ENCODE results near the gene TK2.

Gene TK2

DNA sequence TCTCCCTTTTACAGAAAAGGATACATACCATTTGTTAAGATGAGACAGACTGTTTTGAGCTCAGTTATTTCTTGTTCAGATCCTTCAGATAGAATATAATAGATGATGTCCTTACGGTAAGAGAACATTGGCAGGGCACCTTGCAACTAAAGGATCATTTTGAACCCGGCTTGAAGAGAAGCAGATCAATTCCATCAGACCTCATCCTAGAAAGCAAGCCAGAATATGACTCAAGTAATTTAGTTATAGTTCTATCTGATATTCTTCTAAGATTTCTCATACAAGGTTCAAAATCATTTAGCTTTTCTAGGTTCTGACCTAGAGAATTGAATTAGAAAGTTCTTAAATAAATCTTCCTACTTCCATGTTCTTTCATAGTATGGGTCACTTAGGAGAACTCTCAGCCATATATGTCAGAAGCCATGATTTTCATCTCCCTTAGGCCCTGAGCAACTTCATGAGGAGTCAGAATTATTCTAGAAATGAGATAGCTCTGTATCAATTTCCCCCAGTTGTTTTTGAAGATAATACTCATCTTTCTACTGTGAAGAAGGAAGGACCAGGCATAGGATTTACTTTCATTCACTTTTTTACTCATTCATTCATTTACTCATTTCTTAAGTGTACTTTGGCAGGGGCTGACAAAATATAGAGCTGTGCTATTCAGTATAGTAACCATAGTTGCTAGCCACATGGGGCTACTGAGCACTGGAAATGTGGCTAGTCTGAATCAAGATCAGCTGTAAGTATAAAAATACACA lies 13.8 kb upstream of the TK2 start:
- TF ChIP-seq, protein P1, sequence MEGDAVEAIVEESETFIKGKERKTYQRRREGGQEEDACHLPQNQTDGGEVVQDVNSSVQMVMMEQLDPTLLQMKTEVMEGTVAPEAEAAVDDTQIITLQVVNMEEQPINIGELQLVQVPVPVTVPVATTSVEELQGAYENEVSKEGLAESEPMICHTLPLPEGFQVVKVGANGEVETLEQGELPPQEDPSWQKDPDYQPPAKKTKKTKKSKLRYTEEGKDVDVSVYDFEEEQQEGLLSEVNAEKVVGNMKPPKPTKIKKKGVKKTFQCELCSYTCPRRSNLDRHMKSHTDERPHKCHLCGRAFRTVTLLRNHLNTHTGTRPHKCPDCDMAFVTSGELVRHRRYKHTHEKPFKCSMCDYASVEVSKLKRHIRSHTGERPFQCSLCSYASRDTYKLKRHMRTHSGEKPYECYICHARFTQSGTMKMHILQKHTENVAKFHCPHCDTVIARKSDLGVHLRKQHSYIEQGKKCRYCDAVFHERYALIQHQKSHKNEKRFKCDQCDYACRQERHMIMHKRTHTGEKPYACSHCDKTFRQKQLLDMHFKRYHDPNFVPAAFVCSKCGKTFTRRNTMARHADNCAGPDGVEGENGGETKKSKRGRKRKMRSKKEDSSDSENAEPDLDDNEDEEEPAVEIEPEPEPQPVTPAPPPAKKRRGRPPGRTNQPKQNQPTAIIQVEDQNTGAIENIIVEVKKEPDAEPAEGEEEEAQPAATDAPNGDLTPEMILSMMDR (IDR thresholded peaks at IDR 0.05; ENCODE audit: borderline replicate concordance, control extremely low read depth, extremely low read depth, insufficient read depth, missing control alignments) = no peak
- in situ Hi-C loops (cut with MboI; ENCODE audit: low sequenced_read_pairs, unreplicated experiment) = no loop called here
- no peak for DNase-seq (ENCODE audit: low spot score)

DNA sequence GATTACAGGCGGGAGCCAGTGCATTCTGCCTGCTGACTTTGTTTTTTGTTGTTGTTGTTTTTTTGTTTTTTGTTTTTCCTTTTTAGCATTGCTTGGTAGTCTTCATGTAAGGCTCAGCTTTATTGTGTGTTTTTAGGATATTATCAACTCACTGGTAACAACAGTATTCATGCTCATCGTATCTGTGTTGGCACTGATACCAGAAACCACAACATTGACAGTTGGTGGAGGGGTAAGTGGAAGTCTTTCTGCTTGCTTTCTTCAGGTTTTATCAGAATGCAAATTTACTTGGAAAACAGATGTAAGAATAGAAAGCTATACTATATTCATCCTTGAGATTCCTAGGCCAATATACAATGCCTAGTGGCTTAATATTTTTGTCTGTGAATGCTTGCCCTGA lies 13.1 kb upstream of the TK2 start:
- DNase-seq (ENCODE audit: low spot score) = no peak
- in situ Hi-C loops (cut with MboI; ENCODE audit: low sequenced_read_pairs, unreplicated experiment) = no loop called here
- TF ChIP-seq, protein P1 (IDR thresholded peaks at IDR 0.05; ENCODE audit: borderline replicate concordance, control extremely low read depth, extremely low read depth, insufficient read depth, missing control alignments) = no peak

DNA sequence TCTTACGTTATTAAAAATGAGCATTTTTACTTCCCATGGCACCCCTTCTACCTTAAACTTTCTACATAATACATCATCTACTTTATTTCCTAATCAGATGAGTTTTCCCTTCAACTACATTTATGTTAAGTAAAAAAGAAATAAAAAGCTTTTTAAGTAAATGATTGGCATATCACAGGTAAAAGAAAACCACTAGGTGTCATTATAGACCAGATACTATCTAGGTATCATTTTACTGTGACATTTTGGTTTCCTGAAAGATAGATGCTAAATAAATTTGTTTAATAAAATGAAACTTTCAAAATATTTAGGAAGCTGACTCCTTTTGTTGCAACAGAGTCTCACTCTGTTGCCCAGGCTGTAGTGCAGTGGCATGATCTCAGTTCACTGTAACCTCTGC lies 12.5 kb upstream of the TK2 start:
- TF ChIP-seq, protein P1 (IDR thresholded peaks at IDR 0.05; ENCODE audit: borderline replicate concordance, control extremely low read depth, extremely low read depth, insufficient read depth, missing control alignments) = no peak
- DNase-seq (ENCODE audit: low spot score) = no peak
- in situ Hi-C loops (cut with MboI; ENCODE audit: low sequenced_read_pairs, unreplicated experiment) = no loop called here

DNA sequence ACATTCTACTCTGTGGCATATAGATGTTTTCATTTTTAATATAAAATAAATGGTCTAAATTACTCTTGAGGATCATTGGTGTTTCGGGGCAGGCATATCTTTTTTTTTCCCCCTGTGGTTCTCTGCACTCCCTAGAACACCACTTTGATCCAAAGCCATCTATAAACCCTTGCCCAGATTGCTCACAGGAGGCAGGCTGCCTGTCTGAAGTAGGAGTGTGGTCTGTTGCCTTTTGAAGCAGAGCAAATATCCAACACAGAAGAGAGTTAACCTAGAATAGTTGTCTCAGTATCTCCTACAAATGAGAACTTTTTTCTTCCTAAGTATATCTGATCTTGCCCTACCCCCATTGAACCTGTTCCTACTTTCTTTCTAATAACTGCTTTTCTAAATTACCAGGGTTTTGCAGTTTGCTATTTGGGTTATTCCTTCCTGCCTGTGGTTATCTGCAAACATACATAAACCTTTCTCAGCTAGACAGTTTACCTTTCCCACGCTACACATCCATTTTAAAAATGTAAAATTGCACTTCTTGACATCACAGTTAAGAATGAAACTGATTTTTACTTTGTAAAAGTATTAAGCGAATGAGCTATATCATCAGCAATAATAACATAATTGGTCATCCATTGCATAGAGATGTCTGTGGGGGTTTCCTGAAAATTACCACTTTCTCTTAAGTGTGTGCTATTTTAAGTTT lies 11.6 kb upstream of the TK2 start:
- no peak for DNase-seq (ENCODE audit: low spot score)
- TF ChIP-seq, protein P1 (IDR thresholded peaks at IDR 0.05; ENCODE audit: borderline replicate concordance, control extremely low read depth, extremely low read depth, insufficient read depth, missing control alignments) = no peak
- in situ Hi-C loops (cut with MboI; ENCODE audit: low sequenced_read_pairs, unreplicated experiment) = no loop called here

DNA sequence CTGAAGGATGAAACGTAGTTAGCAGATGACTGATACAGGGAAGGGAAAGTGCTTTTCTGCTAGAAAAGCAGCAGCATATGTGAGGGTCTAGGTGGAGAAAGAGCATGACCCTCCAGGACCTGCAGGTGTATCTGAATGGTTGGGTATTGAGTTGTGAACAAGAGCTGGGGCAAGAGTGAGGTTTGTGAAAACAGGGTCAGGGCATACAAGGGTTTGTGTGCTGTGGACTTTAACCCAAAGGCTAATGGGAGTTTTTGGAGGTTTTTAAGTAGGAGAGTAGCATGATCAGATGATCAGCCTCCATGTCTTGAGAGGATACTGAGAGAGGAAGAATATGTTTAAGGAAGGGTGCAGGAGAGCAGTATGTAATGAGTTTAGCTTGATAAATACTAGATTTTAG lies 10.2 kb upstream of the TK2 start:
- TF ChIP-seq, protein P1 (IDR thresholded peaks at IDR 0.05; ENCODE audit: borderline replicate concordance, control extremely low read depth, extremely low read depth, insufficient read depth, missing control alignments) = no peak
- in situ Hi-C loops (cut with MboI; ENCODE audit: low sequenced_read_pairs, unreplicated experiment) = no loop called here
- no peak for DNase-seq (ENCODE audit: low spot score)

DNA sequence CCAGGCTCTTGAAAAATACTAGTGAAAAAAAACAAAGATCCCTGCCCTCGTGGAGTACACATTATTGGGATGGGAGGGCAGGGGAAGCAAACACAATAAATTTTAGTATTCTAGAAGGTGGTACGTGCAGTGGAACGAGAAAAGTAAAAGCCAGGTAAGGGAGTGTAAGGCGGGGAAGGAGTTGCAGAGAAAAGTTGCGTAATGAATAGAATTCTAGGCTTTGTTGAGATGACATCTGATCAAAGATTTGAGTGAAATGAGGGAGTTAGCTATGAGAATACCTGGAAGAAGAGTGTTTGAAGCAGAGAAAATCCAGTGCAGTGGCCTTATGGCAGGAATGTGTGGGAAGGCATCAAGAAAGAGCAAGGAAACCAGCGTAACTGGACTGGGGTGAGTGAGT lies 4.6 kb upstream of the TK2 start:
- no peak for DNase-seq (ENCODE audit: low spot score)
- TF ChIP-seq, protein P1 (IDR thresholded peaks at IDR 0.05; ENCODE audit: borderline replicate concordance, control extremely low read depth, extremely low read depth, insufficient read depth, missing control alignments) = no peak
- in situ Hi-C loops (cut with MboI; ENCODE audit: low sequenced_read_pairs, unreplicated experiment) = no loop called here
